Uterus (tissue), 4 donors: ENCODE results near the gene PPP3CA. TPM values are rescaled to one million over a fixed set of nuclear protein-coding genes. Genes with fewer than 3 reads are reported as not detected.
"Not testable (repeated sequence)": the region's sequence is repeated elsewhere in the genome, so short reads cannot be mapped to it uniquely, and the experiment has no call there.

Source experiments
- DNase-seq, 2 donors: peaks; one replicate each; pipeline ENCODE4 v3.0.0-alpha.2; 2019 to 2020
- H3K27ac ChIP-seq, 2 donors: fragments of 200-600 bp; sonication (generic); 1 replicate in 1 of 2; 2 replicates in 1 of 2; pipeline ENCODE4 v1.5.1; 2016 to 2018
- H3K27me3 ChIP-seq, 2 donors: fragments of 200-600 bp; sonication (generic); one replicate each; pipeline ENCODE4 v1.5.1; 2018 to 2019; ENCODE audit warnings: control low read depth in 1 of 2
- H3K36me3 ChIP-seq, 2 donors: fragments of 200-600 bp; sonication (generic); one replicate each; pipeline ENCODE4 v1.5.1; 2019; ENCODE audit warnings: control low read depth in 1 of 2
- H3K4me1 ChIP-seq, 2 donors: fragments of 200-600 bp; sonication (generic); one replicate each; pipeline ENCODE4 v1.5.1; 2018 to 2019; ENCODE audit warnings: control low read depth in 1 of 2
- H3K4me3 ChIP-seq, 2 donors: fragments of 200-600 bp; sonication (generic); 1 replicate in 1 of 2; 2 replicates in 1 of 2; pipeline ENCODE4 v1.5.1; 2018 to 2019; ENCODE audit warnings: mild to moderate bottlenecking in 1 of 2
- H3K9me3 ChIP-seq, 2 donors: fragments of 200-600 bp; sonication (generic); one replicate each; pipeline ENCODE4 v1.5.1; 2019; ENCODE audit warnings: control low read depth in 1 of 2
- POLR2A ChIP-seq, 2 donors: fragments of 450-650 bp; IDR thresholded peaks; one replicate each; pipeline ENCODE4 v1.6.1; 2016; ENCODE audit warnings: antibody characterized with exemption in 2 of 2, mild to moderate bottlenecking in 1 of 2, moderate library complexity in 1 of 2
- intact Hi-C: fragments of 100-400 bp; cut with DNase I; formaldehyde crosslinking; loops from one replicate; pipeline ENCODE4 v1.15.1; 2023; ENCODE audit warnings: low total_unique reads
- total RNA-seq, 4 donors: library from RNA; depleted of rRNA in 3 of 4; stranded (reverse); fragments of >200 nt in 3 of 4; gene quantifications; one replicate each; pipeline versions ENCODE4 v1.1.0 to v1.2.4, GENCODE V29; 2014 to 2023
- TF ChIP-seq, protein P1 (sequence below), 4 experiments: fragments of 200-600 bp in 2 of 4; fragments of 450-650 bp in 2 of 4; sonication (generic) in 2 of 4; IDR thresholded peaks; one replicate each; pipeline ENCODE4 v1.5.1; 2016 to 2019; ENCODE audit warnings: antibody characterized with exemption in 4 of 4, mild to moderate bottlenecking in 2 of 4, moderate library complexity in 1 of 4
- donor health status: DM: yes; HTN: yes; CAD: no.

The PPP3CA gene
- total RNA-seq, 4 donors from 2014 or later = 32.8 to 70.0 (median 39.8) TPM

DNA sequence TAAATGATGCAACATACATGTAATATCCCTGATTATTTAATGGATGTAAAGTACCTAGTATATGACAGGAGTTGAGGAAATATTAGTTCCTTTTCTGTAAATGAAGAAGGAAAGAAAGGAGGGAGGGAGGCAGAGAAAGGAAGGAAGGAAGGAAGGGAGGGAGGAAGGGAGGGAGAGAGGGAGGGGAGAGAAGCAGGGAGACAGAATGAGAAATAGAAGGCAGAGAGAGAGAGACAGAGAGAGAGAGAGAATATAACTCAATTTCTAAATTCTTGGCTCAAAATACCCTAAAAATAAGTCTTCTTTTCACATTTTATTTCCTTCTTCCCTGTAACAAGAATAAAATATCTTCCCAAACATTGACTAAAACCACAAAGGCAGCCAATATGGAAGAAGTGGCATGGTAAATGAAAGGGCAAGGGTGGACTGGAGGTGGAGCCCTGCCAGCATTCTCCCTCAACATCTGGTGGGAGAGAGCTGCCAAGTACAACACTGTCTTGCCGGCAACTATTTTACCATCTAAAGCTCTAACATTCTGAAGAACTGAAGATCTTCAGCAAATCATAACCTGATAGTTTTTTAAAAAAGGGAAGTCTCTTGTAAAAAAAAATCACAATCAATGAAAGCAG, 245.1 kb downstream of the PPP3CA start:
- no peaks in the 10 kb centered on the region for H3K4me1 ChIP-seq
- TF ChIP-seq, protein P1, sequence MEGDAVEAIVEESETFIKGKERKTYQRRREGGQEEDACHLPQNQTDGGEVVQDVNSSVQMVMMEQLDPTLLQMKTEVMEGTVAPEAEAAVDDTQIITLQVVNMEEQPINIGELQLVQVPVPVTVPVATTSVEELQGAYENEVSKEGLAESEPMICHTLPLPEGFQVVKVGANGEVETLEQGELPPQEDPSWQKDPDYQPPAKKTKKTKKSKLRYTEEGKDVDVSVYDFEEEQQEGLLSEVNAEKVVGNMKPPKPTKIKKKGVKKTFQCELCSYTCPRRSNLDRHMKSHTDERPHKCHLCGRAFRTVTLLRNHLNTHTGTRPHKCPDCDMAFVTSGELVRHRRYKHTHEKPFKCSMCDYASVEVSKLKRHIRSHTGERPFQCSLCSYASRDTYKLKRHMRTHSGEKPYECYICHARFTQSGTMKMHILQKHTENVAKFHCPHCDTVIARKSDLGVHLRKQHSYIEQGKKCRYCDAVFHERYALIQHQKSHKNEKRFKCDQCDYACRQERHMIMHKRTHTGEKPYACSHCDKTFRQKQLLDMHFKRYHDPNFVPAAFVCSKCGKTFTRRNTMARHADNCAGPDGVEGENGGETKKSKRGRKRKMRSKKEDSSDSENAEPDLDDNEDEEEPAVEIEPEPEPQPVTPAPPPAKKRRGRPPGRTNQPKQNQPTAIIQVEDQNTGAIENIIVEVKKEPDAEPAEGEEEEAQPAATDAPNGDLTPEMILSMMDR (IDR thresholded peaks at IDR 0.05) = no peak
- no peak for TF ChIP-seq POLR2A (IDR thresholded peaks at IDR 0.05)
- H3K27ac ChIP-seq = no peak overlapping the region
- no peak overlapping the region for H3K4me3 ChIP-seq
- intact Hi-C loops = no loop called here
- no peaks in the 10 kb centered on the region for H3K36me3 ChIP-seq
- H3K9me3 ChIP-seq = no peaks in the 10 kb centered on the region
- DNase-seq = peak; percentile 21 to 29
- H3K27me3 ChIP-seq = no peaks in the 10 kb centered on the region

DNA sequence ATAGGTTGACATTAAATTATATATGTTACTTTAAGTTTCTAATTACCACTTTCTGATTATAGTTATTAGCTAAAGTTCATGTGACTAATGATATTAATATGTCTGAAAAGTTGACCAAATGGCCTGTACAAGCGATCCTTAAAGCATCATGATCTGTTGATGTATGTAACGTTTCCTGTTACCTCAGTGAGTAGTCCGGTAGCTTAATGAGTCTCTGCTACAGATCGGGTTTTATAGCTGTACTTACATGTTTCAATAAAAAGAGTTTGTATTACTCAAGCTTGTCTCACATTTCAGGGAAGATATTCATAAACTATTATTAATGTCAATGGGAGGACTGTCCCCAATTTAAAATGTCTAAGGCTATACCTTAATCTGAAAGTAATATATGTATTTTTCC, 246.3 kb downstream of the PPP3CA start:
- intact Hi-C loops = no loop called here
- DNase-seq = no peak
- no peak overlapping the region for H3K4me3 ChIP-seq
- H3K36me3 ChIP-seq = no peaks in the 10 kb centered on the region
- no peaks in the 10 kb centered on the region for H3K4me1 ChIP-seq
- H3K27me3 ChIP-seq = no peaks in the 10 kb centered on the region
- no peak overlapping the region for H3K27ac ChIP-seq
- H3K9me3 ChIP-seq = no peaks in the 10 kb centered on the region
- no peak for TF ChIP-seq POLR2A (IDR thresholded peaks at IDR 0.05)
- TF ChIP-seq, protein P1 (IDR thresholded peaks at IDR 0.05) = no peak

DNA sequence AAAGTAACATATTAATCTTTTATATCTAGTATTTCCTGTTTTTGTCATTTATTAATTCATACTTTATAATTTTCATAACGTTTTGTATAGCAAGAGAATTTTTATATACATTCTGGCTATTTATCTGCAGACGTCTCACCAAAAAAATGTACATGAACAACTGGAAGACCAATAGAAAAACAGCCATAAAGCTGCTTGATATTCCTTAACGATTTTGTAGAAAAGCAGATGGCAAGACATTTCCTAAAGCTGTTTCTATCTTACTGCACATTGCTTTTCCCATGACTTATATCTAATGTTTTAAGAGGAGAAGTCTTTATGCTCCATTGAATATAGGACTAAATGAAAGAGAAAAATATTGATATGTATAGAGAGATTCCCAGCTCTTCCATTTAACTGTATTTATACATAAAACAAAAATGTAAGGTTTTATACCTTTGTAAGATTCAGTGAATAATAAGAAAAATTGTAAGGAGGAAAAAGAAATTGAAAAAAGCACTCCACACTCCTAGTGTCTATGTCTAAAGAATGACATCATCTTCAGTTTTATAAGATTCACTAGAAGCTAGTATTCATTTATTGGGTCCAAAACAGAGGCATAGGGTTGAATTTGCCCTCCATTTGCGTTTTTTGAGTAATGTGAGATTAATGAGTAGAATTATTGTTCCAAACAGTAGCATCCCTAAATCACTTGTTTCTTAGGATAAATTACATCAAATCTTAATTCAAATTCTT, 248.5 kb downstream of the PPP3CA start:
- H3K27me3 ChIP-seq = no peaks in the 10 kb centered on the region
- intact Hi-C loops = no loop called here
- no peak overlapping the region for H3K4me3 ChIP-seq
- H3K4me1 ChIP-seq = no peaks in the 10 kb centered on the region
- H3K27ac ChIP-seq = no peak overlapping the region
- H3K36me3 ChIP-seq = no peaks in the 10 kb centered on the region
- DNase-seq = no peak
- no peaks in the 10 kb centered on the region for H3K9me3 ChIP-seq
- TF ChIP-seq, protein P1 (IDR thresholded peaks at IDR 0.05) = no peak
- TF ChIP-seq POLR2A (IDR thresholded peaks at IDR 0.05) = no peak

DNA sequence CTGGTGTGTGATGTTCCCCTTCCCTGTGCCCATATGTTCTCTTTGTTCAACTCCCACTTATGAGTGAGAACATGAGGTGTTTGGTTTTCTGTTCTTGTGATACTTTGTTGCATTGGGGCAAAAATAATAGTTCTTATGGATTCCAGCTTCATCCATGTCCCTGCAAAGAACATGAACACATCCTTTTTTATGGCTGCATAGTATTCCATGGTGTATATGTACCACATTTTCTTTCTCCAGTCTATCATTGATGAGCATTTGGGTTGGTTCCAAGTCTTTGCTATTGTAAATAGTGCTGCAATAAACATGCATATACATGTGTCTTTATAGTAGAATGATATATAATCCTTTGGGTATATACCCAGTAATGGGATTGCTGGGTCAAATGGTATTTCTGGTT, 254.7 kb downstream of the PPP3CA start:
- H3K27ac ChIP-seq, DNase-seq, H3K4me3 ChIP-seq, intact Hi-C loops, H3K36me3 ChIP-seq, H3K4me1 ChIP-seq, H3K9me3 ChIP-seq, H3K27me3 ChIP-seq: not testable (repeated sequence)

DNA sequence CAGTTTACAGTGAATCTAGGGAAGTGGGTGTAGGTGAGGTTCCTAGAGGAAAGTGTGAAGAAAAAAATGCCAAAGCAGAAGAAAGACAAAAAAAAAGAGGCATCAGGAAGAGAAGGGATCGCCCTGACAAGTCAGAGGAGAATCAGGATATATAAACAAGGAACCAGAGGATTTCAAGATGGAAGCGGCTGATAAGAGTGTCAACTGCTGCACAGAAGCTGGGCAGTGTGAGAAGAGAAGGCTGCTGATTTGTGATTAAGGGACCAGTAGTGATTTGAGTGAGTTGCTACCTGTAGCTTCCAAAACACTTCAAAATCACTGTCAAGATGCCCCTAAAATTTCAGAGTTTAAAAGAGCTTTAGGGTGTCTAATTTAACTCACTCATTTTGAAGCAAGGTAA, 258.2 kb downstream of the PPP3CA start:
- Histone ChIP-seq H3K27me3 (no peaks in the 10 kb centered on the region), H3K27ac (no peak overlapping the region), H3K36me3 (no peaks in the 10 kb centered on the region), H3K9me3 (no peaks in the 10 kb centered on the region), H3K4me1 (no peaks in the 10 kb centered on the region), H3K4me3 (no peak overlapping the region)
- intact Hi-C loops = no loop called here
- TF ChIP-seq, protein P1 (IDR thresholded peaks at IDR 0.05) = no peak
- TF ChIP-seq POLR2A (IDR thresholded peaks at IDR 0.05) = no peak
- DNase-seq = no peak
